HCT116 (cell line): ENCODE results near the gene ZZZ3. TPM values are rescaled to one million over a fixed set of nuclear protein-coding genes. Genes with fewer than 3 reads are reported as not detected.

Source experiments
- total RNA-seq: library from RNA; stranded (reverse); gene quantifications from one replicate; pipeline ENCODE4 v1.2.1, GENCODE V29; 2021; ENCODE audit not compliant: unreplicated experiment

Gene ZZZ3
- total RNA-seq, 1 experiment from 2014 or later, result 48.9 TPM

Other genes starting within 250 kb of the ZZZ3 start
- gene USP33, start 77.2 kb upstream of the ZZZ3 start, total RNA-seq, result 46.1 TPM
- gene MIGA1, start 97.0 kb upstream of the ZZZ3 start, total RNA-seq, result 9.6 TPM
- 0.15 TPM for gene NEXN, start 206.0 kb upstream of the ZZZ3 start, total RNA-seq